ENCODE measurements around the gene B4GALT5.

Gene B4GALT5

GRCh38 chr20:49698477-49698876, 15.2 kb downstream of the B4GALT5 start:
- H3K4me3 ChIP-seq (ENCODE audit: low read depth, low read length): no peak overlapping the region
- TF ChIP-seq CTCF (conservative IDR thresholded peaks at IDR 0.05; ENCODE audit: low read depth, low read length): no peak
- no peak for DNase-seq (ENCODE audit: low read depth)

- TF ChIP-seq CTCF (conservative IDR thresholded peaks at IDR 0.05; ENCODE audit: low read depth, low read length): no peak
- no peak for DNase-seq (ENCODE audit: low read depth)
- no peak overlapping the region for H3K4me3 ChIP-seq (ENCODE audit: low read depth, low read length)
These were observed 16.6 kb downstream of the B4GALT5 start for GRCh38 chr20:49697071-49697470.

- TF ChIP-seq CTCF (conservative IDR thresholded peaks at IDR 0.05; ENCODE audit: low read depth, low read length): no peak
- DNase-seq (ENCODE audit: low read depth): no peak
These were observed 17.1 kb downstream of the B4GALT5 start for GRCh38 chr20:49696594-49696993.

GRCh38 chr20:49695830-49696229, 17.8 kb downstream of the B4GALT5 start:
- DNase-seq (ENCODE audit: low read depth): no peak
- no peak for TF ChIP-seq CTCF (conservative IDR thresholded peaks at IDR 0.05; ENCODE audit: low read depth, low read length)
- no peak overlapping the region for H3K4me3 ChIP-seq (ENCODE audit: low read depth, low read length)

More at GRCh38 chr20:49696594-49696993, 17.1 kb downstream of the B4GALT5 start:
- H3K4me3 ChIP-seq (ENCODE audit: low read depth, low read length): no peak overlapping the region

GRCh38 chr20:49694450-49695071, 19.1 kb downstream of the B4GALT5 start:
- TF ChIP-seq CTCF (conservative IDR thresholded peaks at IDR 0.05; ENCODE audit: low read depth, low read length): no peak
- no peak overlapping the region for H3K4me3 ChIP-seq (ENCODE audit: low read depth, low read length)
- DNase-seq (ENCODE audit: low read depth): no peak

GRCh38 chr20:49693435-49694171, 20.1 kb downstream of the B4GALT5 start:
- no peak overlapping the region for H3K4me3 ChIP-seq (ENCODE audit: low read depth, low read length)
- no peak for TF ChIP-seq CTCF (conservative IDR thresholded peaks at IDR 0.05; ENCODE audit: low read depth, low read length)
- no peak for DNase-seq (ENCODE audit: low read depth)

GRCh38 chr20:49692941-49693340, 20.7 kb downstream of the B4GALT5 start:
- no peak overlapping the region for H3K4me3 ChIP-seq (ENCODE audit: low read depth, low read length)
- DNase-seq (ENCODE audit: low read depth): no peak
- TF ChIP-seq CTCF (conservative IDR thresholded peaks at IDR 0.05; ENCODE audit: low read depth, low read length): no peak

Measured in choroid plexus epithelial cell (primary cell).